Measurements from ENCODE around the gene SLC38A8.
A peak's percentile ranks its signal among the peaks of the same experiment; 100 is the strongest.

SLC38A8 gene

DNA sequence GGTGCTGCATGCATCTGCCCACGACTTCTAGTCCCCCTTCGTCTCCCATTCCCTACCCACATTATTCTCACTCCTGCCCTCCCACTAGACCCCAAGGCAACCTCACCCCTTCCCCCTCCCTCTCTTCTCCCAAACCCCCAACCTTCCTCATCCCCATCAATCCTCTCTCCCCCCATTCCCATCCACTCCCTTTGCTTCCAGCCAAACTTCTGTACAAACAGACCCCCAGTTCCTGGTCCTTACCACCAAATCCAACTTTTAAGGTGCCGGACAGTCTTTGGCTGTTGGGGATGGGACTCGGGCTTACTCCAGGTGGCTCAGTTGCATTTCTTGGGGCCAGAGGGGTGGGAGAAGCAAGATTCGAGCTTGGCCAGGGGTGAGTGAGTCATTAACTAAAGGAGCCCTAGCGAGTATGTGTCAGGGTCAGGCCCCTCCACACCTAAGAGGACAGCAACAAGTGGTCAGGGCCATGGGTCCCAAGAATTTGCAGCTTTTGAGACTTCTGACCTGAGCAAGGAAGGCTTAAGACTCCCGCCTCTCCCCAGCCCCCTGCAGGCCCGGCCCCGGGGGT is at the start of gene SLC38A8:
Gene SLC38A8 (minus strand): TSS at position 488 of the 571 bp plus-strand sequence. CDS start 638 bp downstream, outside the sequence.
- DNase-seq, result no peak

DNA sequence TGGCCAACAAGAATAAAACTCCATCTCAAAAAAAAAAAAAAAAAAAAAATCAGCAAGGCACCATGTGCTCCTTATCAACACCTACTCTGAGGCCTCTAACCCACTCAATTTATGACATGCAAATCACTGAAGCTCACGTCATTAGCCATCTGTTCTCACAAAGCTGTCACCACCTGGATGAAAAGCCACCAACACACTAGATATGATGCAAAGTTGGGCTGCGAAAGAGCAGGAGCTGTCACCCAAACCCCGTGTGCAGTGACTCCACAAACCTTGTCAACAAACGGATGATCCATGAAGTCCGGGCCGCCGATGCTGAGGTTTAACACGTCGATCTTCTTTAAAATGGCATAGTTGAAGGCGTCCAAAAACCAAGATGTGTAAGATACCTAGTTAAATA is 48.9 kb upstream of the SLC38A8 start:
- no peak for DNase-seq

DNA sequence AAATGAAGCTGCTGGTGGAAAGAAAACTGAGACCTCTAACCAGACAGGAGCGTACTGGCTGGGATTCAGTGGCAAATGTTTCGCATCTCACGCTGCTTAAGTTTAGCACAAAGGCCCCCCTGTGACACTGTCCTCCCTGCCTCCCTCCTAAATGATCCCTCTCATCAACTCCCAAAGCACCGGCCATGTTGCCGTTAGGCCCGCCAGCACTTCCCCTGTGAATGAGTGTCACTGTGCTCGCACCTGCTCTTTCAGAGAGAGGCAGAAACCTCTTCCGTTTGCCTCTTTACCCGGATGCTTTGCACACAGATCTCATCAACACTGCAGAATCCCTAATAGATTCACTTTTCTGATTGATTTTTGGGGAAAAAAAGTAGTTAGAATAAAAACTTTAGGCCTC is 47.6 kb upstream of the SLC38A8 start:
- no peak for DNase-seq

DNA sequence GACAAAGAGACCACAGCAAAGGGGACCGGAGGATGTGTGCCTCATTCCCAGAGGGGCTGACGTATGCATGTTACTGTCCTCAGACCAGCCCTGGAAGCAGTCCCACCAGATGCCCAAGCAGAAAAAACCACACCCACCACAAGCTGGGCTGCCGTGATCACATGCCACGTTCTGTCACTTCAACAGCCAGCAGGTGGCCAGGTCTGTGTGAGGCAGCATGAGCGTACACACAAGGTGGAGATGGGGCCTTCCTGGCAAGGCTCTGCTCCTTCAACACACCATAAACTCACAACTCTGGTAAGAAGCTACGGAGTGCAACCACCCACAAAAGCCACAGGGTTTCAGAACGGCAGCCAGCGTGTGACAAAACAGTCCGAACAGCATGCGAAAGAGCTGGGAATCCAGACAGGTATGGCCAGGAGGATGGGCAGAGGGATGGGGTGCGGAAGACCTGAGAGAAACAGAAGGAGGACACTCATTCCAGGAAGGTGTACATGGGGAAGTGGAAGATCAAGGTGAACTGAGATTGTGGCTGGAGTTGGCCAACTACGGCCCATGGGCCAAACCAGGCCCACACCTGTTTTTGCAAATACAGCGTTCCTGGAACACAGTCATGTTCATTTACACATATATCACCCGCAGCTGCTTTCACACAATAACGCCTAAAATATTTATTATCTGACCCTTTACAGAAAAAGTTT is 46.2 kb upstream of the SLC38A8 start:
- DNase-seq, result peak; percentile 62

DNA sequence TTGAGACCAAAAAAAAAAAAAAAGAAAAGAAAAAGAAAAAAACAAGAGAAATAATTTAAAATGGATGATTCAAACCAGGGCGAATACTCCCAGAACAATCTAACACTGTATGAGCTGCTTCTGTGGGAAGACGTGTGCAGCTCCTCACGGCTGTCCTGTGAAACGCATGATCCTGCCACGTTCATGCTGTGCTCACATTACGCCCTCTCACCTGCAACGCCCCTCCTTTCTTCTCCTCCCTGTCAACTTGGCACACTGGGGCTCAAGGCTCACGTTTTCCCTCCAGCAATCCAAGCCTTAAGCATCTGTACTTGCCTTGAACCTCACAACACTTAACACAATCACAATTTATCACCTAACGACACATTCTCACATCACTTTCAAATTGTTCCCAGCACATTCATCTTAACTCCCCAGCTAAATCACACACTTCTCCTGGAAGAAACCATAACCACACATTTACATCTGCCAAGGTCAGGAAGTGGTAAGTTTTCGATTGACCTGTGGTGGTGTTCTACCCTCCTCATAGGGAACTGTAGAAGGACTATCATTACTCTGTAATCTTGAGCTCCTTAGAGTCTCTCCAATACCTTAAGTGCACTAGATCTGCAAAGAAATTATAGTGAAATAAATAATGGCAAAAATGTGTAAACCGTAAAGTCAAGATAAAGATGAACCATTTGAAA is 45.0 kb upstream of the SLC38A8 start:
- no peak for DNase-seq

DNA sequence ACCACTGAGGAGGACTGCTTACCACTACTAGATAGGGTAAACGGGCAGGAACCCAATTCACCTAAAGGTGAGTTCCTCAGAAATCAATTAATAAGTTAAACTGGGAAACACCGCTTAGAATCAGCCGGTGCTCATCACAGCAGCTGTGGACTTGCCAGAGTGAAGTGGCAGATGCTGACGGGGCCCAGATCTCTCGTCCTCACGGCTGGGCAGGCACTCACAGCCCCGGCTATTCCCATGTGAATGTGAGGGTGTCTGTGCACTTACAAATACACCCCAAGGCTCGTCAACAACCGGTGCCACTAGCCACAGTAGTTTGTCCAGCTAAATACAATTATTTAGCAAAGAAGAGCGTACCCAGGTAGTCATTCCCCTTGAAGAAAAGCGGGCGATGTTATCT is 44.4 kb upstream of the SLC38A8 start:
- no peak for DNase-seq

DNA sequence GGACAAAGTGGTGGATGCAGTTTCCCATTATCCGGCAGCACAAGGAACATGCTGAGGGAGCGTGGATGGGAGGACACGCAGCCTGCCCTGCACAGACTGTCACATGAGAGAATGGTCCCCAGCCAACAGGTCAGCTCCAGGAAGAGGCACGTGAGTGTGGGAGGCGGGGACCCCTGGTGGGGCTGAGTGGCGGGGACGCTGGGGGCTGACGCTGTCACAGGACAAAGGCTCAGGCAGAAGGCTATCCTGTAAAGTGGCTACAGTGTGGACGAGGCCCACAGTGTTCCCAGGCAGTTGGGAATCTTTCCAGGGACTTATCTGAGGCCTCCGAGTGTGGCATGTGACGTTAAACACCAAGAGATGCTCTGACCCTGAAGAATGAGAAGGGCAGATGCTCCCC is 43.7 kb upstream of the SLC38A8 start:
- DNase-seq, result no peak

DNA sequence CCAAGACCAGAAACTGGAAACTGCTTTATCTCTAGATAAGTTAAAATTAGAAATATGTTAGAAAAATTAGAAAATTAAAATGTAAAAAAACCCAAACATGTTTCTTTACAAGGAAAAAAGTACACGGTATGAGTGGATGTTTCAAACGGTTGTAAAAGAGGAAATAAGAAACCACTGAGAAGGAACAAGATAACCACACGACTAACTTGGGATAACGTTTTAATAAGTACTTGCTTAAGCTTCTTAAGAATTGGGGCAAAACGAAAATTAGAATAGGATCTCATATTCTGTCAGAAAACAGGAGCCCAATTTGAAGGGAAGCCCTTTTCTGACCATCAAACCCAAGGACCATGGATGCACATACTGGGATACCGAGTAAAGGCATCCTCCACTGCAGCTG is 43.2 kb upstream of the SLC38A8 start:
- no peak for DNase-seq

DNA sequence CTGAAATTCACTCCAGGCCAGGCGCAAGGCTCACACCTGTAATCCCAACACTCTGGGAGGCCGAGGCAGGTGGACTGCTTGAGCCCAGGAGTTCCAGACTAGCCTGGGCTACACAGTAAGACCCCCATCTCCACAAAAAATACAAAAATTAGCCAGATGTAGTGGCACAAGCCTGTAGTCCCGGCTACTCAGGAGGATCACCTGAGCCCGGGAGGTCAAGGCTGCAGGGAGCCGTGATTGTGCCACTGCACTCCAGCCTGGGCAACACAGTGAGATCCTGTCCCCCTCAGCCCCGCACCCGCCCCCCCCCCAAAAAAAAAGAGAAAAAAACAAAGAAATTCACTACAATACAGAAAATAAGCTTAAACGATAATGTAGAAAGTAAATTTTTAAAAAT is 42.7 kb upstream of the SLC38A8 start:
- DNase-seq, result no peak

DNA sequence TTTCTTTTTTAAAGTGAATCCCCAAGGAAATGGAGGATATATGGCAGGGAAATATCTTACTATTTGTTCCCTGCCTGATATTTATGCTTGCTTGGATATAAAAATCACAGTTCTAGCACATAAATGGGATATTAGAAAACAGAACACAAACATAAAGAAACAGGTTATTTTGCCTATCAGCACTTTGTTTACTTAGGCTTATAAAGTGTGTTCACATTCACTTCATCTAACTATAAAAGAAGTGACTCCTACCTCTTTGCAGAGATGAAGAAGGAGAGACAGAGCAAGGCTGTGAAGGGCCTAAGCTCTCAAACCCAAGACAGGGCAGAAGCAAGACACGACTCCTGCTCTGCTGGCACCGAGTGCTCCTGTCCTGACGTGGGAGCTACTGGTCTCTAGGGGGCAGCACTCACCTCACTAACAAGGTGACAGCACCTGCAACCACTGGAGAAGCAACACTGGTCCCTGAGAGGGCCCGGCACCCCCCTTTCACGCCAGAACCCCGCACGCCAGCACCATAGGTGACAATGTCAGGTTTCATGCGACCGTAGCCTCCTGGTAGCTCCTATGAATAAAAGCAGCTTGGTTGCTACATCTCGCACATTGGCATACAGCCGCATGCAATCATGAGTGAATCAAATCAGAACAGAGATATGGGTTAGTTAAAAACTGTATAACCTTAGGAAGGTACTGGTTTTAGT is 42.1 kb upstream of the SLC38A8 start:
- peak; percentile 84 for DNase-seq

DNA sequence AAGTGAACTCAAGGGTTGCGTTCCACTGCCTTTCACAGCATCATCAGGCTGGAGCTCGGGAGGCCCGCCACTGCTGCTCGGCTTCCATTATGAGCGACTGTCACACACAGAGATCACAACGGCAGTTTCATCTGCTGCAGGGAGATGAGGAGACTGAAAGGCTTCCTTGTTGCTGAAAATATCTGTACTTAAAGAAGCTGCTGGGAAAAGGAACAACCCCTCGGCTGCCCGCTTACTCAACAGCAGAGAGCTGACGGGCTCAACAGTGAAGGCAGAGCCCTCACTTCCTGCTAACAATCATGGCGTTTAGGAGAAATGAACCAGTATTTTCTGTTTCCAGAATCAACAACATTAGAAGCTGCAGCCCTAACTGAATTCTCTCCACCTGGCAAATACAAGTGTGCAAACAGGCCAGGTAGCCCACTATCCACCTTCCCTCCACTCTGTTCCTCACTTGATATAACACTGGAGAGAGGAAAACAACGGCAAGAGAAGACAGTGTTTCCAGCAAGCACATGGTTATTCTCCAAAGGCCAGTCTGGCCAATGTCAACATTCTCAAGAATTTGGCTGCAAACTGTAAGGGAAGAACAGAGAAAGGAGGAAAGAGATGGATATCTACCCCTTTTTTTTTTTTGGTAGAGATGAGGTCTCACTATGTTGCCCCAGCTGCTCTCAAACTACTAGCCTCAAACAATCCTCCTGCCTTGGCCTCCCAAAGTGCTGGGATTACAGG is 40.4 kb upstream of the SLC38A8 start:
- DNase-seq, result no peak

DNA sequence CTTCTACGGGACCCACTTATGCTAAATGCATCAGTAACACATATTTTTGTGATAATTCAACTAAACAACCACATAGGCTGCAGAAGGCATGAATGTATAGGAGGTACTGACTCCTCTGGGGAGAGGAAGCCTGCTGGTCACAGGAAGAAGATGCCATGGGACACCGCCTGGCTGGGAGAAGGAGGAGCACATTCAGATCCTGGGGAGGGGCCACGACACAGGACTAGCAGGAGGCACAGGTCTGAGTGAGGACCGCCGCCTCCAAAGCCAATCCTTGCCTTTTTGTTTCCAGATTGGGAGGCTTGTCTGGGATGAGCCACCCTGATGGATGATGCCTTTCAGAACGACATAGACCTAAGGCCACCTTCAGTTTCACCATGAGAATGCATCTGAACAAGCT is 39.5 kb upstream of the SLC38A8 start:
- no peak for DNase-seq

DNA sequence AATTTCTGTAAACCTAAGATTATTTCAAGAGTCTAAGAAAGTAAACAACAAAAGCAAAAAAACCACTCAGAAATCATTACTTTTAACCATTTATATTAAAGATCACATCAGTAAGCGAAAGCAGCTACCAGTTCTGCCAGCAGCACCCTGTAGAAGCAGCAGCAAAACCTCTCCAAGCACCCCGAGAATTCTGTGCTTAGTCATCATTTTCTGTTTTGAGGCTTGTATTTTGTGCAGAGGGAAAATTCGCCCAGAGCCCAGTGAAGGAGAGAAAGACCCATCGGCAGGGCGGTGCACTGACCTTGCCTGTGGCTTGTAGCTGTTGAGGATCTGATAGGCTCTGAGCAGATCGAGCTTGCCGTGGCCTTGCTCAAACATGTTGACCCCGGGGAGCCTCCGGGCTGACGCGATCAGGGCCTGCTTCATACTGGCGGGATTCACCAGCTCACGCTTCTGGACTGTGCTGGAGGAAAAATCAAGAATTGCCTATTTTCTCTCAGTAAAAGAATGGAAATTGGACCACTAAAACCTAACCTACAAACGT is 38.9 kb upstream of the SLC38A8 start:
- DNase-seq, result no peak

DNA sequence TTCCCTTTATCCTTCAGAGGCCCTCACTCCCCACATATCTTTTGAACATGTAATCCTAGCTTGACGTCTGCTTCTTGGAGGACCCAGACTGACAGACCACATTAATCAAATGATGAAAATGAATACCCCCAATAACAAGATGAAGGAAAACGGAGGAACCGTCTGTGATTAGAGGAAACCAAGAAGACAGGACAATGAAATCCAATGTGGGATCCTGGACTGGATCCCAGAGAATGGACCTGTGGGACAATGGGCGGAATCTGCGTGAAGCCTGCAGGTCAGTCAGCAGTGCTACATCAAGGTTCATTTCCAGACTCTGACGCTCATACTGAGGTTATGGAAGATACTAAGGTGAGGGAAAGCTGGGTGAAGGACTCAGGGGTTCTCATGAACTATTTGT is 38.2 kb upstream of the SLC38A8 start:
- DNase-seq, result no peak

DNA sequence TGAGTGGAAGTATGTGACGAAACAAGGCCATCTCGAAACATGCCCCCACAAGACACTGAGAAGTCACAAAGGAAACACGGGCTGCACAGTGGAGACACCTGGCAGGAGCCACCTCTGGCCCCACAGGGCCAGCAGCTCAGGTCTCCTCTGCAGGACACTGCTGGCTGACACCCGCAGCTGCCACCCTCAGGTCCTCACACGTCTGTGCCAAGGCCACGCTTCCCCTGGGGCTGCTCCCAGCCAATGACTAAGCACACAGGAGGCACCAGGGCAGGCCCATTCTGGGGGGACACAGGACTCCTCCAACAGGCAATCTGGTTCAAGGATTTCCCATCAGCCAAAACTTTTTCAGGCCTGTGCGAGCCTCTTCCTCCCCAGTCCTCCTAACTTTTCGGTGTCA is 37.8 kb upstream of the SLC38A8 start:
- DNase-seq, result no peak

DNA sequence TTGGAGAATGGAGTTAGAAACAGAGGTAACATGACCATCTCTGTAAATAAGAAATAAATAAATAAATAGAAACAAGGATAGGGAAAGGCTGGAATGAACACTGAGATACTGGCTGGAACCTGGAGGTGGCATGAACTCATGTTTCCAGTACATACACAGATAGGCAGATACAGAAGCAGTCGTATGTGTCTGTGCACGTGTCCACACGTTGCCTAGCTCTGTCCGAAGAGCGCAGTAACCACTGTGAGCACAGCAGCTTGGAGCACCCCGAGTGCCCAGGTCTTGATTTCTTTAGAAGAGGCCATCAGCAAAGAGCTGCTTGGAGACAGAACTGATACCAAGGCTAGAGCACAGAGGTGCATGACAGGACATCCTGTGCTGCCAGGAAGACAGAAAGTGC is 37.1 kb upstream of the SLC38A8 start:
- DNase-seq, result no peak

DNA sequence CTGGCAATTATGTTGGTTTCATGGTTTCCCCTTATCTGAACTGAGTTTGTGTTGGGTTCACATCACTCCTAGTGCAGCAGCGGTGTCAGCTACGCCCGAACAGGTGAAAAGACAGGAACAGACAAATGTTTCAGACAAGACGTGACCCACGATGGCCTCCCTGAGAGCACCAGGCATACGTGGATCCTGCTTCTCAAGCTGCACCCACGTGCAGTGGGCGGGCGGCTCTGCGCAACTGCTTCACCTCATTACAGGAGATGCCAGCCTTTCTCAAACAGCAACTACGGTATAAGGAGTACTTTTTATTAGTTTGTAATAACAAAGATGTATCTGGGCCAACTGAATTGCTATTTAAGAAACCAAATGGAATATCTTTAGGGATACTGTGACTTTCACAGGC is 32.8 kb upstream of the SLC38A8 start:
- no peak for DNase-seq

DNA sequence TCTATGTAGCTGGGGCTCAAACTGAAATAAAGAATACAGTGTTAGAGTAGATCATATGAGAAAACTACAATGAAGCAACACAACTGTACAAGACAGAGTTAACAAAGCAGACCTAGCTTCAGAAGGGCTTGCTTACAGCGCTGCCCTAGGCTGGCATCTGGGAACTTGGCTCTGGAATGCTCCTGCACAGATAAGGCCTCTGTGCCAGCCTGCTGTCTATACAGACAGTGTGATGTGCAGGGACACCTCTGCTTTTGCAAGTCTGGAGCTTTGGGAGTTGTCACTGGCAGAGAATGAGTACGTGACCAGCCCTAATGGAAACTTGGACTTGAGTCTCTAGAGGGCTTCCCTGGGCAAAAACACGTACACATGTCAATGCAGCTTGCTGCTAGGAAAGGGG is 32.1 kb upstream of the SLC38A8 start:
- no peak for DNase-seq

DNA sequence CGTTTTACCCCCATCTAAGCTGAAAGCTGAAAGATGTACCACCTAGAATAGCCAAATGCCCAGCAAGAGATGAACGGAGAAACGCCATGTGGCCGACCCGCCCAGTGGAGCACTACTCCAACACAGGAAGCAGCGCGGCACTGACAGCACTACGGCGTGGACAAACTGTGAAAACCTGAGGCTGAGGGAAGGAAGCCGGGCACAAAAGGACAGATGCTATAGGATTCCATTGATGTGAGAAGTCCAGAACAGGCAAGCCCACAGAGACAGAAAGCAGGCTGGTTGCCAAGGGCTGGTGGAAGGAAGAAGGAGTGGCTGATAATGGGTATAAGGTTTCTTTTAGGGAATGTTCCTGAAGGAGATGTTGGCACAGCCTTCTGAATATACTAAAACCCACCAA is 29.4 kb upstream of the SLC38A8 start:
- DNase-seq, result no peak

DNA sequence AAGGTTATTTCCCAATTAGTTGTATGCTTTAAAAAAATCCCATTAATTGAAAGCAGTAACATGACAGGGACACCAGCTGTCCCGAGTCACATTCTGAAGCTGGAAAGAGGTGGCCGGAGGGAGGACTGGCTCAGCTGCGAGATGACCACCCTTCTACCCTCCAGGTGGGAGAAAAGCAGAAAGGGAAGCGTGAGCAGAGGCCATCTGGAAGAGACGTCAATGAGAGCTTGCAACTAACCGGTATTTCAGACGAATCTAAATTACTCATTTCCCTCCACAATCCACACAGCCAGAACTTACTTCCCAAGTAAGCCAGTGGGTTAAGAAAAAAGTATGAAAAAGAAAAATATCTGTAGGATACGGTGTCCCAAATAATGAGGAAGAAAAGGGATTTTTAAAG is 28.5 kb upstream of the SLC38A8 start:
- no peak for DNase-seq

DNA sequence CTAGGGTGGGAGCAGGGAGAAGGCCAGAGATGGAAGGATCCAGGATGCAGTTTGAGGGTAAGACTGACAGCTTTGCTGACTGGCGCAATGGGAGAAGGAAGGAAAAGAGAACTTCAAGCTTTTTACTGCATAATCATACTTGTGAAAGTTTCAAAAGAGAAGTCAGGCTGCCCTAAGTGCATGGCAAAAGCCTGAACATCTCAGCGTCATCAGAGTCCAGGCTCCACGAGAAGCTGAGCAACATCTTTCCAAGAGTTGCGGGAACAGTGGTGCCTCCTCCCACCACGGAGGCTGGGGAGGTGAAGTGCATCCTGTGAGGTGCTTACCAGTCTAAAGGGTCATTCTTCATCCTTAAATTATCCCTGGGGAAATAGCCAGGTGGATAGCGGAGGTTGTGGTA is 26.9 kb upstream of the SLC38A8 start:
- DNase-seq, result no peak

DNA sequence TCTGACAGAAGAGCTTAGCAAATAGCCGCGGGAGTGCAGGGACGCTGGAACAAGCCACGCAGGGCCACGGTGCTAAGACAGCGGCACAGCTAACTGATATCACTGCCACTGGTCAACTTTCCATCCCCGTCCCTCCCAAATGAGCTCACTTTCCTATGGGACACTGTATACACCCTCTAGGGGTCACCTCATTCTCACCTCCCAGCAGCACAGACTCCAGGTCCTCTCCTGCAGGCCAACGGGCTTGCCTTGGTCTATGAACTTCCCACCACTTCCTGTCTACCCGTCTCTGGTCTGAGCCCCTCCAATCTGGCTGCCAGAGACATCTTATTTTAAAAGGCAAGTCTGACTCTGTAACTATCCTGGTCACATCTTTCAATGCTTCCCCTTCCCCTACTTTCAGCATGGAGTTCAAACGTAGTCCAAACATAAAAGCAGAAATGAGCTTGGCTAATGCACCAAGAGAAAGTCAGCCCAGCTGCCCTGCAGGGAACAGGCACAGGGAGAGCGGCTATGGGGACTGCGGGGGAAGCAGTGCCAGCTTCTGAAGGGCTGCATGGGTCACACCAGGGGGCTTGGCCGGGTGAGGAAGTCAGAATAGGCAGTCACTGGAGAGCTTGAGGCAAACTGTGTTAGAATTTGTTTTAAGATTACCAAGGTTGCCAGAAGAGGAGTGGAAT is 26.3 kb upstream of the SLC38A8 start:
- DNase-seq, result no peak
